Measurements from ENCODE around the gene NAP1L2.

DNA sequence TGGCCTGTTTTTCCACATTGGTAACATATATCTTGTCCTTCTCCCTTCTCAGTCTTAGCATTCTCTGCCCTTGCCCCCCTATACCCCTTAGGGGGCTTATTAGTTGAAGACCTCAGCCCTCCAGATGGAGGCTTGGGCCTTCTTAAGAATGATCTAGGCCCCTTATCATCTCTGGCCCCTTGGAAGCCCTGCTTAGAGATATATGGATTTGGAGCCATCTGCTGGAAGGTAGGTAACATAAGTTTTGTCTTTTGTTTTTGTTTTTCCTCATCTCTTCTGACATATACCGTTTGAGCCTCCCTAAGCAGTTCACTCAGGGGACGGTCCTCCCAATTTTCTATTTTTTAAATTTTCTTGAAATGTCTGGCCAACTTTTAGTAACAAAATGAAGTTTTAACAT, 48.3 kb upstream of the NAP1L2 start:
- TF ChIP-seq, protein P1, sequence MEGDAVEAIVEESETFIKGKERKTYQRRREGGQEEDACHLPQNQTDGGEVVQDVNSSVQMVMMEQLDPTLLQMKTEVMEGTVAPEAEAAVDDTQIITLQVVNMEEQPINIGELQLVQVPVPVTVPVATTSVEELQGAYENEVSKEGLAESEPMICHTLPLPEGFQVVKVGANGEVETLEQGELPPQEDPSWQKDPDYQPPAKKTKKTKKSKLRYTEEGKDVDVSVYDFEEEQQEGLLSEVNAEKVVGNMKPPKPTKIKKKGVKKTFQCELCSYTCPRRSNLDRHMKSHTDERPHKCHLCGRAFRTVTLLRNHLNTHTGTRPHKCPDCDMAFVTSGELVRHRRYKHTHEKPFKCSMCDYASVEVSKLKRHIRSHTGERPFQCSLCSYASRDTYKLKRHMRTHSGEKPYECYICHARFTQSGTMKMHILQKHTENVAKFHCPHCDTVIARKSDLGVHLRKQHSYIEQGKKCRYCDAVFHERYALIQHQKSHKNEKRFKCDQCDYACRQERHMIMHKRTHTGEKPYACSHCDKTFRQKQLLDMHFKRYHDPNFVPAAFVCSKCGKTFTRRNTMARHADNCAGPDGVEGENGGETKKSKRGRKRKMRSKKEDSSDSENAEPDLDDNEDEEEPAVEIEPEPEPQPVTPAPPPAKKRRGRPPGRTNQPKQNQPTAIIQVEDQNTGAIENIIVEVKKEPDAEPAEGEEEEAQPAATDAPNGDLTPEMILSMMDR (IDR thresholded peaks at IDR 0.05), result peak; percentile 36
- TF ChIP-seq EZH2 (IDR thresholded peaks at IDR 0.05), result no peak
